HepG2 (cell line): Measurements from ENCODE around the gene MLN. TPM values are rescaled to one million over a fixed set of nuclear protein-coding genes. Genes with fewer than 3 reads are reported as not detected.

Experiments used
- ATAD3A ChIP-seq: sonication (generic); formaldehyde crosslinking; IDR thresholded peaks from 2 replicates; pipeline ENCODE4 v1.4.0; 2020; ENCODE audit warnings: missing genetic modification reagents
- CEBPG ChIP-seq: IDR thresholded peaks from 2 replicates; pipeline ENCODE4 v1.6.1; 2016
- ESRRA ChIP-seq: sonication (generic); formaldehyde crosslinking; IDR thresholded peaks from 2 replicates; pipeline ENCODE4 v1.5.1; 2020; ENCODE audit warnings: mild to moderate bottlenecking, low read depth, missing genetic modification reagents
- FOXP1 ChIP-seq, 2 experiments: fragments of 450-650 bp in 1 of 2; IDR thresholded peaks; 2 replicates each; pipeline ENCODE4 v1.6.1; 2017 to 2018; ENCODE audit warnings: antibody characterized with exemption in 1 of 2
- NR2F2 ChIP-seq: IDR thresholded peaks from 2 replicates; pipeline ENCODE4 v1.6.1; 2012; ENCODE audit warnings: low read depth, inconsistent platforms, borderline replicate concordance
- PATZ1 ChIP-seq: sonication (generic); formaldehyde crosslinking; IDR thresholded peaks from 2 replicates; pipeline ENCODE4 v1.4.0; 2020; ENCODE audit warnings: missing genetic modification reagents
- SKI ChIP-seq: fragments of 450-650 bp; IDR thresholded peaks from one replicate; pipeline ENCODE4 v1.6.1; 2018; ENCODE audit warnings: mild to moderate bottlenecking; ENCODE audit not compliant: partially characterized antibody
- SUZ12 ChIP-seq: fragments of 150-350 bp; IDR thresholded peaks from 2 replicates; pipeline ENCODE4 v1.6.1; 2014; ENCODE audit warnings: low read depth, low read length
- ZNF34 ChIP-seq: sonication (generic); formaldehyde crosslinking; IDR thresholded peaks from 2 replicates; pipeline ENCODE4 v1.4.0; 2020; ENCODE audit warnings: mild to moderate bottlenecking, missing genetic modification reagents, borderline replicate concordance
- ZNF841 ChIP-seq: sonication (generic); formaldehyde crosslinking; IDR thresholded peaks from 2 replicates; pipeline ENCODE4 v1.8.1; 2023; ENCODE audit warnings: missing genetic modification reagents, borderline replicate concordance
- ZUFSP ChIP-seq: sonication (generic); formaldehyde crosslinking; IDR thresholded peaks from 2 replicates; pipeline ENCODE4 v1.9.0; 2021; ENCODE audit warnings: missing genetic modification reagents, mild to moderate bottlenecking, borderline replicate concordance
- polyA plus RNA-seq, 8 experiments: library from polyadenylated mRNA; depleted of rRNA in 3 of 8; stranded (reverse) in 7 of 8; unstranded in 1 of 8; fragments of >200 nt; fragmentation: Illumina TruSeq in 4 of 8; extraction: Trizol in 4 of 8; gene quantifications; 2 replicates each; pipeline versions ENCODE4 v1.2.1 to v1.2.3, GENCODE V29; 2011 to 2016; ENCODE audit warnings: low read depth in 4 of 8, missing spikeins in 1 of 8, mixed read lengths in 1 of 8; ENCODE audit not compliant: insufficient read depth in 1 of 8
- total RNA-seq, 5 experiments: library from RNA; depleted of rRNA; stranded (reverse); fragments of >200 nt; fragmentation: Illumina TruSeq; extraction: Trizol; gene quantifications; 2 replicates each; pipeline ENCODE4 v1.2.3, GENCODE V29; 2016; ENCODE audit warnings: low read depth in 1 of 5
- TF ChIP-seq, protein P1 (sequence below): sonication (generic); formaldehyde crosslinking; IDR thresholded peaks from 2 replicates; pipeline ENCODE4 v1.4.0; 2020; ENCODE audit warnings: missing genetic modification reagents
- TF ChIP-seq, protein P2 (sequence below): sonication (generic); formaldehyde crosslinking; IDR thresholded peaks from 2 replicates; pipeline ENCODE4 v1.4.0; 2020; ENCODE audit warnings: missing genetic modification reagents
- TF ChIP-seq, protein P3 (sequence below): sonication (generic); formaldehyde crosslinking; IDR thresholded peaks from 2 replicates; pipeline ENCODE4 v1.5.0; 2020; ENCODE audit warnings: mild to moderate bottlenecking, missing genetic modification reagents, borderline replicate concordance

MLN gene
- total and polyA plus RNA-seq, 2 of the 13 experiments (the other 11 are each of a cell fraction or from before 2014, with no cell fraction given) = not detected

- TF ChIP-seq FOXP1 (IDR thresholded peaks at IDR 0.05) = no peak
- TF ChIP-seq FOXP1 (CRISPR knock-in tag; IDR thresholded peaks at IDR 0.05) = 0 out of 2 replicates have a peak, but pooled peaks have one; percentile 7
- TF ChIP-seq, protein P1, sequence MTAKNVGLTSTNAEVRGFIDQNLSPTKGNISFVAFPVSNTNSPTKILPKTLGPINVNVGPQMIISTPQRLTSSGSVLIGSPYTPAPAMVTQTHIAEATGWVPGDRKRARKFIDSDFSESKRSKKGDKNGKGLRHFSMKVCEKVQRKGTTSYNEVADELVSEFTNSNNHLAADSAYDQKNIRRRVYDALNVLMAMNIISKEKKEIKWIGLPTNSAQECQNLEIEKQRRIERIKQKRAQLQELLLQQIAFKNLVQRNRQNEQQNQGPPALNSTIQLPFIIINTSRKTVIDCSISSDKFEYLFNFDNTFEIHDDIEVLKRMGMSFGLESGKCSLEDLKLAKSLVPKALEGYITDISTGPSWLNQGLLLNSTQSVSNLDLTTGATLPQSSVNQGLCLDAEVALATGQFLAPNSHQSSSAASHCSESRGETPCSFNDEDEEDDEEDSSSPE = peak; percentile 93
- peak; percentile 82; the same call in 1 of the 2 replicates for TF ChIP-seq ZNF841 (CRISPR knock-in tag)
- peak; percentile 71 for TF ChIP-seq SKI
- TF ChIP-seq, protein P2, sequence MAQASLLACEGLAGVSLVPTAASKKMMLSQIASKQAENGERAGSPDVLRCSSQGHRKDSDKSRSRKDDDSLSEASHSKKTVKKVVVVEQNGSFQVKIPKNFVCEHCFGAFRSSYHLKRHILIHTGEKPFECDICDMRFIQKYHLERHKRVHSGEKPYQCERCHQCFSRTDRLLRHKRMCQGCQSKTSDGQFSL (CRISPR knock-in tag) = peak; percentile 46; the same call in 1 of the 2 replicates
- peak; percentile 96 for TF ChIP-seq PATZ1
- TF ChIP-seq CEBPG = peak; percentile 32; the same call in 1 of the 2 replicates
- no peak; the same call in 1 of the 2 replicates for TF ChIP-seq SUZ12
- peak; percentile 80; the same call in 1 of the 2 replicates for TF ChIP-seq ESRRA (CRISPR knock-in tag)
- TF ChIP-seq ZNF34 (CRISPR knock-in tag) = peak; percentile 60; the same call in 1 of the 2 replicates
- TF ChIP-seq, protein P3, sequence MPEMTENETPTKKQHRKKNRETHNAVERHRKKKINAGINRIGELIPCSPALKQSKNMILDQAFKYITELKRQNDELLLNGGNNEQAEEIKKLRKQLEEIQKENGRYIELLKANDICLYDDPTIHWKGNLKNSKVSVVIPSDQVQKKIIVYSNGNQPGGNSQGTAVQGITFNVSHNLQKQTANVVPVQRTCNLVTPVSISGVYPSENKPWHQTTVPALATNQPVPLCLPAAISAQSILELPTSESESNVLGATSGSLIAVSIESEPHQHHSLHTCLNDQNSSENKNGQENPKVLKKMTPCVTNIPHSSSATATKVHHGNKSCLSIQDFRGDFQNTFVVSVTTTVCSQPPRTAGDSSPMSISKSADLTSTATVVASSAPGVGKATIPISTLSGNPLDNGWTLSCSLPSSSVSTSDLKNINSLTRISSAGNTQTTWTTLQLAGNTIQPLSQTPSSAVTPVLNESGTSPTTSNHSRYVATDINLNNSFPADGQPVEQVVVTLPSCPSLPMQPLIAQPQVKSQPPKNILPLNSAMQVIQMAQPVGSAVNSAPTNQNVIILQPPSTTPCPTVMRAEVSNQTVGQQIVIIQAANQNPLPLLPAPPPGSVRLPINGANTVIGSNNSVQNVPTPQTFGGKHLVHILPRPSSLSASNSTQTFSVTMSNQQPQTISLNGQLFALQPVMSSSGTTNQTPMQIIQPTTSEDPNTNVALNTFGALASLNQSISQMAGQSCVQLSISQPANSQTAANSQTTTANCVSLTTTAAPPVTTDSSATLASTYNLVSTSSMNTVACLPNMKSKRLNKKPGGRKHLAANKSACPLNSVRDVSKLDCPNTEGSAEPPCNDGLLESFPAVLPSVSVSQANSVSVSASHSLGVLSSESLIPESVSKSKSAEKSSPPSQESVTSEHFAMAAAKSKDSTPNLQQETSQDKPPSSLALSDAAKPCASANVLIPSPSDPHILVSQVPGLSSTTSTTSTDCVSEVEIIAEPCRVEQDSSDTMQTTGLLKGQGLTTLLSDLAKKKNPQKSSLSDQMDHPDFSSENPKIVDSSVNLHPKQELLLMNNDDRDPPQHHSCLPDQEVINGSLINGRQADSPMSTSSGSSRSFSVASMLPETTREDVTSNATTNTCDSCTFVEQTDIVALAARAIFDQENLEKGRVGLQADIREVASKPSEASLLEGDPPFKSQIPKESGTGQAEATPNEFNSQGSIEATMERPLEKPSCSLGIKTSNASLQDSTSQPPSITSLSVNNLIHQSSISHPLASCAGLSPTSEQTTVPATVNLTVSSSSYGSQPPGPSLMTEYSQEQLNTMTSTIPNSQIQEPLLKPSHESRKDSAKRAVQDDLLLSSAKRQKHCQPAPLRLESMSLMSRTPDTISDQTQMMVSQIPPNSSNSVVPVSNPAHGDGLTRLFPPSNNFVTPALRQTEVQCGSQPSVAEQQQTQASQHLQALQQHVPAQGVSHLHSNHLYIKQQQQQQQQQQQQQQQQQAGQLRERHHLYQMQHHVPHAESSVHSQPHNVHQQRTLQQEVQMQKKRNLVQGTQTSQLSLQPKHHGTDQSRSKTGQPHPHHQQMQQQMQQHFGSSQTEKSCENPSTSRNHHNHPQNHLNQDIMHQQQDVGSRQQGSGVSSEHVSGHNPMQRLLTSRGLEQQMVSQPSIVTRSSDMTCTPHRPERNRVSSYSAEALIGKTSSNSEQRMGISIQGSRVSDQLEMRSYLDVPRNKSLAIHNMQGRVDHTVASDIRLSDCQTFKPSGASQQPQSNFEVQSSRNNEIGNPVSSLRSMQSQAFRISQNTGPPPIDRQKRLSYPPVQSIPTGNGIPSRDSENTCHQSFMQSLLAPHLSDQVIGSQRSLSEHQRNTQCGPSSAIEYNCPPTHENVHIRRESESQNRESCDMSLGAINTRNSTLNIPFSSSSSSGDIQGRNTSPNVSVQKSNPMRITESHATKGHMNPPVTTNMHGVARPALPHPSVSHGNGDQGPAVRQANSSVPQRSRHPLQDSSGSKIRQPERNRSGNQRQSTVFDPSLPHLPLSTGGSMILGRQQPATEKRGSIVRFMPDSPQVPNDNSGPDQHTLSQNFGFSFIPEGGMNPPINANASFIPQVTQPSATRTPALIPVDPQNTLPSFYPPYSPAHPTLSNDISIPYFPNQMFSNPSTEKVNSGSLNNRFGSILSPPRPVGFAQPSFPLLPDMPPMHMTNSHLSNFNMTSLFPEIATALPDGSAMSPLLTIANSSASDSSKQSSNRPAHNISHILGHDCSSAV (CRISPR knock-in tag) = no peak
- peak; percentile 44; the same call in 1 of the 2 replicates for TF ChIP-seq NR2F2
- no peak; the same call in 1 of the 2 replicates for TF ChIP-seq ATAD3A
- no peak for TF ChIP-seq ZUFSP (CRISPR knock-in tag)
These were observed 14.9 kb downstream of the MLN start, which contains the start of gene LEMD2 (continued) for GRCh38 chr6:33788694-33789549.
